Measurements from ENCODE around the gene ANKUB1.

The ANKUB1 gene

DNA sequence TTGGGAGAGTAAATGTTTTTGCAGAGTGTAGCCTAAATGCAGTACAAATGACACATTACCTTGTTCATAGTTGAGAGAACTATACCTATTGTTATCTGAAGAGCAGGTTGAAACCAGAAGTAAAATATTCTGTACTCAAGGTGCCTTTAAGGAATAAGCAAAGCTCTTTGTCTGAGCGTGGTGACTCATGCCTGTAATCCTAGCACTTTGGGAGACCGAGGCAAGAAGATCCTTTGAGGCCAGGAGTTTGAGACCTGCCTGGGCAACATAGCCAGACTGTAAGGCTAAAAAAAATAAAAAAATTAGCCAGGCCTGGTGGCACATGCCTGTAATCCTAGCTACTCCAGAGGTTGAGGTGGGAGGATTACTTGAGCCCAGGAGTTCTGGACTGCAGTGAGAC, 18.5 kb upstream of the ANKUB1 start:
- DNase-seq (ENCODE audit: extremely low read depth in 1 of 2, low read depth in 1 of 2), result no peak

DNA sequence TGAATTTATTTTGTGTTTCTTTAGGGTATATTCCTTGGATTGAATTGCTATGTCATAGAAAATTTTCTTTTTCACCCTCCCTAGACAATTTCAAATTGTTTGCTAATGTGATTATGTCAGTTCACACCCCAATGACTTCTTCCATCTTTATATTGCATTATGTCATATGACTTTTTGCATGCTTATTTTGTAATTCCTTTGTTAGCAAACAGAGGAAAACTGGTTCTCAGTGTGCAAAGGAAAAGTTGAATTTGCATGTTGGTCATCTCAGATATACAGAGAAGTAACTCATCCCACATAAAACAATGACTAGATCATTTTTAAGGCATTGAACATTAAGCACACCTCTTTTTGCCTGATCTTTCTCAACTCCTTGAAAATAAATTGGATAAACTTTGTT, 17.3 kb upstream of the ANKUB1 start:
- DNase-seq (ENCODE audit: extremely low read depth in 1 of 2, low read depth in 1 of 2), result no peak

DNA sequence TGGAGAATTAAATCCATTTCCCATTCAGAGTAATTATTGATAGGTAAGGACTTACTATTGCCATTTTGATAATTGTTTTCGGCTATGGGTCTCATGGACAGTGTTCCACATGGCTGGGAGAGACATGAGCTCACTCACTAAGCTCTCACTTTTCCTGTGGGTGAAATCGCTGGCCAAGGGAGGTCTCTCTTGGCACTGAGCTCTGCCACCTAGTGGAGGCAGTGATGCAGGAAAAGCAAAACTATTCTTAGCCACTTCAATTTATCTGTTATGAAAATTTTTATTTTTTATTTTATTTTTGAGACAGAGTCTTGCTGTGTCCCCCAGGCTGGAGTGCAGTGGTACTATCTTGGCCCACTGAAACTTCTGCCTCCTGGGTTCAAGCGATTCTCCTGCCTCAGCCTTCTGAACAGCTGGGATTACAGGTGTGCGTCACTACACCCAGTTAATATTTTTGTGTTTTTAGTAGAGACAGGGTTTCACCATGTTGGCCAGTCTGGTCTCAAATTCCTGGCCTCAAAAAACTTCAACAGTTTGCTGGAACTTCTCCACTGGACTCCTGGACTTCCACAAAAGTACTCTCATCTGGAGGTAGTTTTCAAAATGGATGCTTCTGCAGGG, 16.0 kb upstream of the ANKUB1 start:
- DNase-seq (ENCODE audit: extremely low read depth in 1 of 2, low read depth in 1 of 2), result peak in 1 of 2 donors; percentile 28

DNA sequence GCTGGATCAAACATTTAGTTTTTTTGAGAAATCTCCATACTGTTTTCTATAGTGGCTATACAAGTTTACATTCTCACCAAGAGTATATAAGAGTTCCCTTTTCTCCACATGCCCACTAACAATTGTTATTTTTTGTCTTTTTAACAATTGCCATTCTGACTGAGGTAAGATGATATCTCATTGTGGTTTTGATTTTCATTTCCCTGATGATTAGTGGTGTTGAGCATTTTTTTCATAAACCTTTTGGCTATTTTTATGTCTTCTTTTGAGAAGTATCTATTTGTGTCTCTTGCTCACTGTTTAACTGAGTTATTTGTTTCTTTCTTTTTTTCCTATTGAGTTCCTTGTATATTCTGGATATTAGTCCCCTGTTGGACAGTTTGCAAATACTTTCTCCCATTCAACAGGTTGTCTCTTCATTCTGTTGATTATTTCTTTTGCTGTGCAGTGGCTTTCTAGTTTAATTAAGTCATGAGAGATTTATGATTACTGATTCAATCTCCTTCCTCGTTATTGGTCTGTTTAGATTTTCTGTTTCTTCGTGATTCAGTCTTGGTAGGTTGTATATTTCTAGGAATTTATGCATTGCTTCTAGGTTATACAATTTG, 13.9 kb upstream of the ANKUB1 start:
- no peak for DNase-seq (ENCODE audit: extremely low read depth in 1 of 2, low read depth in 1 of 2)

DNA sequence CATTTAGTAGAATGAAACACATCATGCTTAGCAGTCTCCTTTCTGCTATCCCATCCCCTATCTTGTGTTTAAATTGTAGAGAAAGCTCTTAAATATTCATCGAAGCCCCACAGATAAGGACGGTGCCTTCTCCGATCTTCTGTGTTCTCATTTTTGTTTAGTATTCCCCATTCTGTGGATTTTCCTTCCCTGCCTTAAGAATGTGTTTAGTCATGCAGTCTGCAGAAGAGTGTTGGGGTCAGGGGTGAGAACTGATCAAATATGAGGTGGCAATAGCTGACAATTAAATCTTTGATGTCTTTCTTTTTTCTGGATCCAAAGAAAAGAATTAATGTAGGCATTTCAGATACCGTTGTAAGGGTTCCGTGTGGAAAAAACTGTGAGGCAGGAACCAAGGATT, 9.3 kb upstream of the ANKUB1 start:
- DNase-seq (ENCODE audit: extremely low read depth in 1 of 2, low read depth in 1 of 2), result no peak

DNA sequence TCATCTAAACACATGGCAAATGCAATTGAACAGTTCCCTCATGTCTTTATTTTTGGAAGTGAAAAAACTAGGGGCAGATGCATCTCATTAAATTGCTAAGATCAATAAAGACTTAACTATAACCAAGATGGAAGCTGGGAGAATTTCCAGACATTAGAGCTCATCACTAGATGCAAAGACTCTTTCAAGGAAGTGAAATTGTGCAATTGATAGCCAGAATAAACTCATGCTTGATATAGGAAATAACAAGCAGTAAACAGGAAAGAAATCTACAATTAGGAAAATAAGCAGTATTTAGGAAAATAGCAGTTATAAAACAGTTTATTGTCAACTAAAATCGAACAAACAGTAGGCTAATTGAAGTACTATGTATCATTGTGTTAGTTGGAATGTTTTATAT, 8.8 kb upstream of the ANKUB1 start:
- no peak for DNase-seq (ENCODE audit: extremely low read depth in 1 of 2, low read depth in 1 of 2)

DNA sequence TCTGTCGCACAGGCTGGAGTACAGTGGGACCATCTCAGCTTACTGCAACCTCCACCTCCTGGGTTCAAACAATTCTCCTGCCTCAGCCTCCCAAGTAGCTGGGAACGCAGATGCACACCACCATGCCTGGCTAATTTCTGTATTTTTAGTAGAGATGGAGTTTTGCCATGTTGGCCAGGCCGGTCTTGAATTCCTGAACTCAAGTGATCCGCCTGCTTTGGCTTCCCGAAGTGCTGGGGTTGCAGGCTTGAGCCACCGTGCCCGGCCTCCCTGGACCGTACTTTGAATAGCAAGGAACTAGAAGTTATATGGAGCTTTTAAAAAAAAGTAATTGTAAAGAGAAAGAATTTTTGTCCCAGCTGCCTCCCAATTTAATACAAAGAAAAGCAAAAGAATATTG, 8.3 kb upstream of the ANKUB1 start:
- no peak for DNase-seq (ENCODE audit: extremely low read depth in 1 of 2, low read depth in 1 of 2)

DNA sequence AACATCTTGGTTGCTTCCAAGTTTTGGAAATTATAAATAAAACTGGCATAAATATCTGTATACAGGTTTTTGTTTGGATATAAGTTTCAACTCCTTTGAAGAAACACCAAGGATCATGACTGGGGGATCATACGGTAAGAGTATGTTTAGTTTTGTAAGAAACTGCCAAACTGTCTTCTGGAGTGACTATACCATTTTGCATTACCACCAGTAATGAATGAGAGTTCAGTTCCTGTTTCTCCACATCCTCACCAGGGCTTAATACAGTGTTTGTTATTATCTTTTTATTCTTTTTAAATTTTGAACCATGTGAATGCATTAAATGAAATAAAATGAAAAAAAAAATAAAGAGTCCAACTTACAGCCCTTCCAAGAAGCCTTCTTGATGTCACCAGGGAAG, 3.7 kb upstream of the ANKUB1 start:
- DNase-seq (ENCODE audit: extremely low read depth in 1 of 2, low read depth in 1 of 2), result no peak

DNA sequence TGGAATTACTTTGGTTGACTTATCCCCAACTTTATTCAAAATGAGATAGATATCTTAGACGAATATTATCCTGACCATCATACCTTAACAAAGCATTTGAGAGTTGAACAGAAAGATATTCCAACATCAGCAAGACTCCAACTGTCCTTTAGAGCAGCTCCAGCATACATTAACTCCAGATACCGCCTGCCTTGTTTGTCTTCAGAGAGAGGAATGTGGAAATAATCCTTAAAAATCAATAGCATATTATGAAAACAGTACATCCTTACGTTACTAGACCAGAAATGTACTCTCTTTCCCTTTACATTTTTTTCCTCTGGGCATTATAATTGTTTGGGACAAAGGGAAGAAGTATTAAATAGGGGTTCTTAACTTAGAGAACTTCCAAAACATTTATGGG, 1.7 kb downstream of the ANKUB1 start:
- no peak for DNase-seq (ENCODE audit: extremely low read depth in 1 of 2, low read depth in 1 of 2)

DNA sequence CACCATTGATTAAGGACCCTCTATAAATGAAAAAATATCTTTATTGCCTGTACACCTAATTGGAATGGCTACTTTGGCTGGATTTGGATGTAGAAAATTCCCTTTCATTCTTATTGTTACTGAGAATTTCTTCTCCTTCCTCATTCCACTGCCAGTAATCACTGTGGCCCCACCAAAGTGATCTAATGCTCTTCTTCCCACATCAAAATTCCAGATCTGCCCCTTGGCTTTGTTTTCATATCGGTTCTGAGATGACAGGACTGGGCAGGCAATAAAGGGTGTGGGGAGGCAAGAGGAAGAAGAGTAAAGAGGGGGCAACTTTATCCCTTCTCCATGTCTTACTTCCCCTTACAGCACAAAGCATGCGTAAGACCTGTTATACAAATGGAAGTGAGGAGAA, 2.1 kb downstream of the ANKUB1 start:
- no peak for DNase-seq (ENCODE audit: extremely low read depth in 1 of 2, low read depth in 1 of 2)

DNA sequence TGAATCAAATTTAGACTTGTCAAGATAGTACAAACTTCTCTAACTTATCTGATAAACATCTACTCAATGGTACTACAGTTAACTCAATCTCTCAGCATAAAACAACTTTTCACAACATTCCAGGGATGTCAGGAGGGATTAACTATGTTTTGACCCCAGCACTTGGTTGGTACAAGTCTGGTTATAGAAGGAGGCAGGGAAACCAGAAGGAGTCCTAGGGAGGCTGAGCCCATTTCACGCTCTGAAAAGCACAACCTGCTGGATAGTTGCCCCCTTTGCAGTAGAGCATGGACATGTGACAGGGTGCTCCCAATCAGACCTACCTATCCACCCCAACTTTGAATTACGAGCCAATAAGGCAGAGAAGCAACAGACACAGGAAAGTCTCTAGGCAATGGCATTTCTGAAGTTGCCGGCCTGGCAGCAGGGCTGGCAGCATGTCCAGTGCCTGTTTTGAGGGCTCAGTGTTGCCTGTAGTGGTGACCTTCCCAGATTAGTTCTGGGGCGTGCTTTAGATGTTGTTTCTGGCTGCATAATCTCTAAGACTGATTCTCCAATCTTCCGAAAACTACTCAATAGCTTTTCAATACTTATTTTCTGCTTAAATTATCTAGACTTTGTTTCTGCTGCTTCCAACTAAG, 8.2 kb downstream of the ANKUB1 start:
- no peak for DNase-seq (ENCODE audit: extremely low read depth in 1 of 2, low read depth in 1 of 2)

DNA sequence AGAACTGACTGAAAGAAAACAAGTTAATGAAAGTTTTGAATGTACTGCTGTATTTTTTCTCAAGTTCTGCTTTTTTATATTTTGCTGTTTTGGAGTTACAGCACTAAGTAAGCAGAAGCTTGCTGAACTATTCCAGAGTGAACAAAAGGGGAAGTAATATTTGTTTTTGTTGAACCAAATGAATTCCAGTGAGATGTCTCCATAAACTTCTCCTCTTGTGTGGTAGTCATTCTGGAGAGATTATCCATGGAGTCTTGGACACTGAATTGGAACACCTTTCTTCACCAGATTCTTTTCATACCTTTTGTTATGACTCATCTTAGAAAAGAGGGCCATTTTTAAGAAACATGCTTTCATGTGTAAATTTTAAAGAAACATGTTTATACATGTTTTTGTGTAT, 8.8 kb downstream of the ANKUB1 start:
- no peak for DNase-seq (ENCODE audit: extremely low read depth in 1 of 2, low read depth in 1 of 2)

DNA sequence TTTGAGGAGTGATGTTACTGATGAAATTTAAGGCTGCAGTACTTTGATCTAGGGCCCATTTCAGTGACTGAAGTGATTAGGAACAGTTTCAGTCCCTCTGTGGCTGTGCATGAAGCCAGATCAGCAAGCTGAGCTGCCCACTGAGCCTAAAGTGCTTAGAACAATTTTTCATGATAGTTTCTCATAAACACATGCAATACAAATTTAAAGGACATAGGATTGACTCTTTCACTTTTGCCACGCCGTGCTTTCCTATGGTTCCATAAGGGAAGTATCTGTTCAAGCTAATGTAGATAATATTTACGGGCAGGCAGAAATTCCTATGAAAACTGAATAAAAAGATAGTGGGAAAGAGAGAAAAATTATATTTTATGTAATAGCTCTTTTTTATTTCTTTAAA, 10.6 kb downstream of the ANKUB1 start:
- no peak for DNase-seq (ENCODE audit: extremely low read depth in 1 of 2, low read depth in 1 of 2)

DNA sequence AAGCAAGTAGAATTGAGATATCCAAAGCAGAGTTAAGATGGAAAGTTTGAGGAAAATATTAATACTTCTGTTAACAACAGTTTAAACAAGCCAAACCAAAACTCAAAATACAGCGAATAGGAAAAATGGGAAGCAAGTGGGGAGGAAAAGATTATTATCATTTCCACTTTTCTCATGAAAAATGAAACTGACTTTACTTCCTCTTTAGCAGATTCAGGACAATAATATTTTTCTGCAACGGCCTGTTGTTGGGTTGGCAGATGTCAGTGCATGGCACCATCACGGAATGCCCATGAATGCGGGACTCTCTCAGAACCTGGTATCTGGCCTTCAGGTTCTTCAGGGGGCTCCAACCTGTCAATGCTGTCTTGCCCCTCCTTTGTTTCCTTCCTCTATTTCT, 11.1 kb downstream of the ANKUB1 start:
- DNase-seq (ENCODE audit: extremely low read depth in 1 of 2, low read depth in 1 of 2), result no peak

DNA sequence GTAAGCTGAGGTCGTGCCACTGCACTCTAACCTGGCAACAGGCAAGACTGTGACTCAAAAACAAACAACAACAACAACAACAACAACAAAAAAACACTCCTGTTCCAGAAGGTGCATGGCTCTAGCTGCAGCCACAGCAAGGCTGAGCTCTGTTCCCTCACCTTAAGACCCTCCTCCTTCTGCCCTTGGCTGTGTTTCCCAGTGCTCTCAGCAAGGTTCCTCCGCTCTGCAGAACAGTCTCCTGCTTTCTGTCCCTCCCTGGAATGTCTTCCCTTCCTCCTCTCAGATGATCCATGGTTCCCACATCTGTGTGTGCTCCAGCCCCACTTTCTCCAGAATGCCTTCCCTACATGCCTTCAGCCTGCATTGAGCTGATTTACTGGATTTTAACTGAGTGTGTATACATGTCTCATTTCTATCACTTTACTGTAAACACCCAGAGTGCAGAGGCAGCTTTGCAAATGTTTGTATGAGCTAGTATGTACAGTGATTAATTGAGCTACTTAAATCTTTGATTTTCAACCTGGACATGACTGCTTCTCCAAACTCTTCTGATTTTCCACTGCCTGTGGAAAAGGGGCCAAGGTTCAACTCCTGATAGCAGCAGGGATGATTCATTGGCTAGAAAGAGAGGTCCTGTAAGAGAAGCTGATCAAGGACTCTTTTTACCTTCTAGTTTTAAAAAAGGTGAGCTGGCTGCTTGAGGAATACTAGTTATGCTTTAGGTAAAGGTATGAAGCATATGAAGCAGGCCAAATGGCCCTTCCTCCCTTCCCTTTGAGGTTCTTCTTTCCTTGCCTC, 14.7 kb downstream of the ANKUB1 start:
- DNase-seq (ENCODE audit: extremely low read depth in 1 of 2, low read depth in 1 of 2), result no peak

DNA sequence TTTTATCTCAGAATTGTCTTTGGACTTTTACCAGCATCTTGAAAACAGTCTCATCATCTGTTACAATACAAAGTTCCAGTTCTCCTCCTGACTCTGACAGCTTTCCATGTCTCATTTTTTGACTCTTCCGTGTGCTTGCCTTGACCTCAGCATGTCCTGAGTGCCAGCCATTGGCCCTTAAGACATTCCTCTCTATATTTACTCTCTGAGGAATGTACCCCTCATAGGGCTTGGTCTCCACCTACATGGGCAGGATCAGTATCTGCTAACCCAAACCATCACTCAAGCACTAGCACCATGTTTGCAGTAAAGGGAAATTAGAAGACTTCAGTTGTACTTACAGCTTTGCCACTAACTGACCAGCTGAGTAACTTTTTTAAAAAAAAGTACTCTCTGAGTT, 16.2 kb downstream of the ANKUB1 start:
- no peak for DNase-seq (ENCODE audit: extremely low read depth in 1 of 2, low read depth in 1 of 2)

DNA sequence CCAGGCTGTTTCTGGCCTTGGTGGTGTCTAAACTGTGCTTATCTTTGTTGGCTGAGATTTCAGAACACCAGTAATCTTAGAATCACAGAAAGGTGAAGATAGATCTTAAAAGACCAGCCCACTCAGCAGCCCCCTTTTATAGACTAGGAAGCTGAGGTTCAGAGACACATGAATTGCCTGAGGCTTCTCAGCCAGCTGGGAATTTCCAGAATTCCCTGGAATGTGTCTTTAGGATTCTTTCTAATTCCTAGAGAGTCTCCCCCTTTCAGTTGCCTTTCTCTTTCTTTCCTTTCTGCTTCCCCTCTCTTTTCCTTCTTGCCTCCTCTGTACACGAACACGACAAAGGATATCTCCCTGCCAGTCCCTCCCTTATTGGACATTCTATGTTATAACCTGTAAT, 19.5 kb downstream of the ANKUB1 start:
- no peak for DNase-seq (ENCODE audit: extremely low read depth in 1 of 2, low read depth in 1 of 2)

DNA sequence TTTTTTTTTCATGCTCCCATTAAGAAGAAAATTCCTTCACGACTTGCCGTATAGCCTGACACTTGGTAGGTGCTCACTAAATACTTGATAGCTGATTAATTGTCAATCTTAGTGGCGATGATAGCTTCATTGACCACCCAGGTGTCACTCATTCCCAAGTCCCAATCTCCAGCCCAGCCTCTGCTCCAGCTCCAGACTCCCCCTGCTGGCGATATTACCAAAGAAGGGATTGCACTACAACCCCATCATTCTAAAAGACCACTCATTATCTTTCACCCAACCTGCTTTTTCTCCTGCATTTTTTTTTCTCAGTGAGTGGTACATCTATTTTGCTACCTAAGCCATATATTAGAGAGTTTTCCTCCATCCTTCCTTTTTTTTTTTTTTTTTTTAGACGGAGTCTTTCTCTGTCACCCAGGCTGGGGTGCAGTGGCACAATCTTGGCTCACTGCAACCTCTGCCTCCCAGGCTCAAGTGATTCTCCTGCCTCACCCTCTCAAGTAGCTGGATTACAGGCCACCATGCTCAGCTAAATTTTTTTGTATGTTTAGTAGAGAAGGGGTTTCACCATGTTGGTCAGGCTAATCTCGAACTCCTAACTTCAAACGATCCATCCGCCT, 20.6 kb downstream of the ANKUB1 start:
- DNase-seq (ENCODE audit: extremely low read depth in 1 of 2, low read depth in 1 of 2), result no peak

DNA sequence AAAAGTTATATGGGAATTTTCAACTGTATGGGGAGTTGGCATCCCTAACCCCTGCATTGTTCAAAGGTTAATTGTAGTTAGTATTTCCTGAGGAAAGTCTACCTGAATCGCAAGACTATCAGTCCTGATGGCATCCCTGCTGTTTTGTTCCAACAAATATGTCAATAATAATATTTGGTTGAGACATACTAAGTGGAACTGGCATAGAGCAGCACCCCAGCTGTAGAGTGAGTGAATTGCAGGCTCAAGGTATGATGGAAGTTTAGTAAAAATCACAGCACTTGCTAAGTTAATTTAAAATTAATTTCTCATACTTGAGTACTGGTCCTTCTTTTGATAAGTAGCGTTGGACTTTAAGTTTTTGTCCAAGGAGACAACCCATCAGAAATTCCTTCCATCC, 22.1 kb downstream of the ANKUB1 start:
- no peak for DNase-seq (ENCODE audit: extremely low read depth in 1 of 2, low read depth in 1 of 2)

DNA sequence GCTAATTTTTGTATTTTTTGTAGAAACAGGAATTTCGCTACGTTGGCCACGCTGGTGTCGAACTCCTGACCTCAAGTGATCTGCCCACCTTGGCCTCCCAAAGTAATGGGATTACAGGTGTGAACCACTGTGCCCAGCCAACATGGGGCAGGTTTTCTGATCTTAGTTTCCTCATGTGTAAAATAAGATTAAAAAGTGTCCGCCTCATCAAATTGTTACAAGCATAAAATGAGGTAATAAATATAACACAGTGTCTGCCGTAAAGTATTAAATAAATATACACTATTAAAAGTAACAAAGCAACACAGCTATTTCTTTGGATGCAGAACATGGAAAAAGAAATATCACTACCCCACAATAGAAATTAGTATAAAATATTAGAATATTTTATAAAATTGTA, 23.6 kb downstream of the ANKUB1 start:
- no peak for DNase-seq (ENCODE audit: extremely low read depth in 1 of 2, low read depth in 1 of 2)

DNA sequence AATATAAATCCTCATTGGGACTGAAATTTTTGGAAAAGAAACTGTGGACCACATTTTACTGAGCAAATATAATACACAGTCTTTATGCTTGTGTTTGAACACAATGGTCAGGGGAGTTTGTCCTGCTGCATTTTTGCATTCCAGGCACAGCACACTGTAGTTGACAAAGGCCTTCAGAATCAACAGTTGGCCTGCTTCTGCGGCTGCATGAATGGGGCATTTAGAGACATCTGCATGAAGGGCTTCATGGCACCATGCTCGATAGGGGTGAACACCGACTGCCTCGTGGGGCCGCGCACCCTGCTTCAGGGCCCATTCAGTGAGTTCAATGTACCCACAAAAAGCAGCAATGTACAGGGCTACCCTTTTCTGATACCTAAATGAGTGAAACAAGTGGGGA, 24.6 kb downstream of the ANKUB1 start:
- no peak for DNase-seq (ENCODE audit: extremely low read depth in 1 of 2, low read depth in 1 of 2)
